Endothelial cell of umbilical vein (primary cell): ENCODE data around the gene CYP4F22.

ENCODE experiments used
- CTCF ChIP-seq, 2 donors: IDR thresholded peaks; 1 replicate in 1 of 2; 2 replicates in 1 of 2; pipeline ENCODE4 v1.5.1; 2011; ENCODE audit warnings: low read length in 2 of 2, mild to moderate bottlenecking in 2 of 2, moderate library complexity in 2 of 2, control low read depth in 1 of 2, inconsistent platforms in 1 of 2, low read depth in 1 of 2; ENCODE audit not compliant: insufficient read depth in 1 of 2; ENCODE audit errors: extremely low read depth in 1 of 2
- EZH2 ChIP-seq: IDR thresholded peaks from 2 replicates; pipeline ENCODE4 v1.6.1; 2012; ENCODE audit warnings: borderline replicate concordance, low read depth, mild to moderate bottlenecking, moderate library complexity, low read length, inconsistent platforms; ENCODE audit not compliant: severe bottlenecking
- GATA2 ChIP-seq: IDR thresholded peaks from 2 replicates; pipeline ENCODE4 v1.7.0; 2011; ENCODE audit warnings: low read depth, mild to moderate bottlenecking, moderate library complexity, mixed read lengths, low read length; ENCODE audit not compliant: insufficient read length, insufficient read depth
- MAX ChIP-seq: IDR thresholded peaks from 2 replicates; pipeline ENCODE4 v1.6.1; 2011; ENCODE audit not compliant: insufficient read depth, insufficient read length
- POLR2A ChIP-seq: IDR thresholded peaks from 2 replicates; pipeline ENCODE4 v1.6.1; 2012; ENCODE audit warnings: low read depth, mild to moderate bottlenecking, control low read depth, low read length

- TF ChIP-seq POLR2A, result no peak
- no peak for TF ChIP-seq CTCF (IDR thresholded peaks at IDR 0.05; ENCODE audit: extremely low read depth in 1 of 2, insufficient read depth in 1 of 2, low read depth in 1 of 2, low read length in 2 of 2)
- TF ChIP-seq GATA2, result no peak
- no peak for TF ChIP-seq MAX
- TF ChIP-seq EZH2, result no peak
Observed at GRCh38 chr19:15495151-15495550, 13.2 kb upstream of the CYP4F22 start.
